Gastroesophageal sphincter (tissue), 4 donors: Measurements from ENCODE around the gene TEKT1. TPM values are rescaled to one million over a fixed set of nuclear protein-coding genes. Genes with fewer than 3 reads are reported as not detected.
A peak's percentile ranks its signal among the peaks of the same experiment; 100 is the strongest.
"Not testable (repeated sequence)": the region's sequence is repeated elsewhere in the genome, so short reads cannot be mapped to it uniquely, and the experiment has no call there.

Source experiments
- ATAC-seq: fragments of 150-250 bp; one replicate; pipeline ENCODE4 v1.9.1; 2016; ENCODE audit warnings: mild to moderate bottlenecking, moderate library complexity
- H3K27ac ChIP-seq, 4 donors: fragments of 200-600 bp; sonication (generic) in 3 of 4; 1 replicate in 3 of 4; 2 replicates in 1 of 4; pipeline ENCODE4 v1.5.1; 2016 to 2019
- H3K27me3 ChIP-seq: fragments of 200-600 bp; sonication (generic); one replicate; pipeline ENCODE4 v1.5.1; 2019
- H3K36me3 ChIP-seq, 2 donors: fragments of 200-600 bp; sonication (generic); one replicate each; pipeline ENCODE4 v1.5.1; 2019; ENCODE audit warnings: control low read depth in 1 of 2
- H3K4me1 ChIP-seq, 3 donors: fragments of 200-600 bp; sonication (generic); 1 replicate in 2 of 3; 2 replicates in 1 of 3; pipeline ENCODE4 v1.5.1; 2016 to 2019; ENCODE audit warnings: control low read depth in 2 of 3
- H3K4me3 ChIP-seq, 2 donors: fragments of 200-600 bp; sonication (generic); one replicate each; pipeline ENCODE4 v1.5.1; 2019; ENCODE audit warnings: mild to moderate bottlenecking in 1 of 2, moderate library complexity in 1 of 2
- H3K9me3 ChIP-seq, 3 donors: fragments of 200-600 bp; sonication (generic); one replicate each; pipeline ENCODE4 v1.5.1; 2017 to 2019; ENCODE audit warnings: control low read depth in 2 of 3
- CTCF ChIP-seq, 4 experiments: fragments of 200-600 bp in 2 of 4; fragments of 450-650 bp in 2 of 4; sonication (generic) in 1 of 4; IDR thresholded peaks; one replicate each; pipeline ENCODE4 v1.5.1; 2017 to 2019; ENCODE audit warnings: antibody characterized with exemption in 4 of 4, mild to moderate bottlenecking in 2 of 4, moderate library complexity in 2 of 4
- EP300 ChIP-seq: sonication (generic); formaldehyde crosslinking; IDR thresholded peaks from one replicate; pipeline ENCODE4 v1.6.1; 2017; ENCODE audit warnings: antibody characterized with exemption, mild to moderate bottlenecking
- POLR2A ChIP-seq, 2 donors: fragments of 450-650 bp; IDR thresholded peaks; one replicate each; pipeline ENCODE4 v1.6.1; 2017; ENCODE audit warnings: antibody characterized with exemption in 2 of 2, mild to moderate bottlenecking in 2 of 2, moderate library complexity in 1 of 2
- POLR2AphosphoS5 ChIP-seq: sonication (generic); formaldehyde crosslinking; IDR thresholded peaks from one replicate; pipeline ENCODE4 v1.6.1; 2017; ENCODE audit warnings: antibody characterized with exemption
- WGBS, 2 donors: methylation state at CpG; one replicate each; pipeline ENCODE4 v1.1.5; 2018; ENCODE audit warnings: low coverage in 1 of 2; 5-methylcytosine and 5-hydroxymethylcytosine counted together
- total RNA-seq, 4 donors: library from RNA; depleted of rRNA; stranded (reverse); fragments of >200 nt; gene quantifications; one replicate each; pipeline ENCODE4 v1.1.0, GENCODE V29; 2016

TEKT1 gene
- total RNA-seq, 4 donors from 2014 or later, result 0.27 TPM; not detected in 3

- Histone ChIP-seq H3K27ac (no peak overlapping the region), H3K27me3 (peaks cover 32% of the 10 kb centered on the region), H3K9me3 (no peaks in the 10 kb centered on the region), H3K36me3 (no peaks in the 10 kb centered on the region), H3K4me1 (no peaks in the 10 kb centered on the region), H3K4me3 (no peak overlapping the region)
- WGBS, 2 donors, result 44 to 79% methylated on average over 3 of the region's 3 CpGs
- TF ChIP-seq CTCF (IDR thresholded peaks at IDR 0.05) (no peak), EP300 (no peak), POLR2A (IDR thresholded peaks at IDR 0.05) (no peak), POLR2AphosphoS5 (no peak)
- ATAC-seq, result no peak
Observed at GRCh38 chr17:6856051-6856450, 24.5 kb upstream of the TEKT1 start.

DNA sequence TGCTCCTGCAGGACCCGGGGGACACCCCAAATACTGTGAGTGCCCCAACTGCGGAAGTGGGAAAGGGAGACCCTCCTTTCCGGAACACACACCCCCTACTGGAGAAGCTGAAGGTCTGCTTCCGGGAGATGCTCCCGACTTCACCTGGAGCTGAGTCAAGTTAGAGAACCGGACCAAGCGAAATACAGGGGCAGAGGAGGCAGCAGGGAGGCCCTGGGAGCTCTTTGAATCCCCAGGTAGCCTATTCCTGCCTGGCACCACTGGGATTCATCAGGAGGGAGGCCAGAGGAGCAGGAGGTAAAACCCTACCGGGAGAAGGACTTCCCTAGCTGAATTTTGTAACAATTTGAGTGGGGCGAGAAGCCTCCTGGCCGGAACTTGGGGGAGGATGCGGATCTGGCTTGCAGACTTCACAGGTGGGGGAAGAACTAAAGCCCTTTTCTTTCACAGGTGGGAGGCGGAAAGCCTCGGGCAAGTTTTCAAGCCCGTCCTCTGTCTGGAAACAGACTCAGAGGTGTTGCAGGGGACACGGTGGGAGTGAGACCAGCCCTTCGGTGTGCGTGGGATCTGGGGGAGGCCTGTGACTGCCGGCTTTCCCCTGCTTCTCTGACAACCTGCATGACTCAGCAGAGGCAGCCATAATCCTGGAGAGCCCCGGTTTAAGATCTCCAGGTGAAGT, 22.4 kb upstream of the TEKT1 start:
- H3K4me1 ChIP-seq, result no peaks in the 10 kb centered on the region
- H3K4me3 ChIP-seq, result no peak overlapping the region
- no peaks in the 10 kb centered on the region for H3K36me3 ChIP-seq
- no peak for ATAC-seq
- peaks cover 36% of the 10 kb centered on the region for H3K27me3 ChIP-seq
- TF ChIP-seq CTCF (IDR thresholded peaks at IDR 0.05), result no peak
- TF ChIP-seq EP300, result no peak
- no peak for TF ChIP-seq POLR2AphosphoS5
- no peak for TF ChIP-seq POLR2A (IDR thresholded peaks at IDR 0.05)
- H3K27ac ChIP-seq, result no peak overlapping the region
- H3K9me3 ChIP-seq, result peaks cover 0 to 5% (median 0%) of the 10 kb centered on the region in 3 donors
- 29 to 30% methylated on average over 4 to 11 of the region's 19 CpGs for WGBS, 2 donors

- peaks cover 51% of the 10 kb centered on the region for H3K27me3 ChIP-seq
- H3K4me3 ChIP-seq, H3K36me3 ChIP-seq, H3K4me1 ChIP-seq, H3K27ac ChIP-seq, ATAC-seq, H3K9me3 ChIP-seq: not testable (repeated sequence)
- 27% methylated on average over 3 of the region's 7 CpGs; no CpG with 5 or more reads in 1 of the 2 donors for WGBS, 2 donors
Observed at GRCh38 chr17:6848545-6849179, 17.1 kb upstream of the TEKT1 start.

- ATAC-seq, H3K4me1 ChIP-seq, H3K36me3 ChIP-seq, H3K4me3 ChIP-seq, H3K27ac ChIP-seq, H3K9me3 ChIP-seq: not testable (repeated sequence)
- WGBS, 2 donors, result 58 to 85% methylated on average over 5 to 6 of the region's 6 CpGs
- H3K27me3 ChIP-seq, result peaks cover 52% of the 10 kb centered on the region
Observed at GRCh38 chr17:6846138-6846537, 14.6 kb upstream of the TEKT1 start.

DNA sequence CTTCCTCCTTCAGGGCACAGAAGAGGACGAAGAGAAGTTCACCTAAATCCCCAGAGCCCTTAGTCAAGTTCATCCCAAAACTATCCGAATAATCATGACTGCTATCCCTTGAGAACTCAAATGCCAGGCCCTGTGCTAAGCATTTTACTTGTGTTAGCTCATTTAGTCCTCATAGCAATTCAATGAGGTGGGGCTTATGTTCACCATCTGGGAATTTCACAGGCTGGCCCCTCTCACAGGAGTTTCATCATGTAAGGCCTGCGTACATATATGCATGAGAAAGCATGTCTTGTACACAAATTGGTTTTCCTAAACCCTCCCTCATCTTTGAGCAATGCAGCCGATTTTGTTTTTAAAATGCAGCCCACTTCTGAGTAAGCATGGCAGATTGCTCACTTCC, 12.9 kb upstream of the TEKT1 start:
- H3K27ac ChIP-seq, H3K4me1 ChIP-seq, H3K9me3 ChIP-seq, ATAC-seq, H3K4me3 ChIP-seq, H3K36me3 ChIP-seq: not testable (repeated sequence)
- peaks cover 60% of the 10 kb centered on the region for H3K27me3 ChIP-seq
- WGBS, 2 donors, result 60 to 68% methylated on average over 3 of the region's 4 CpGs

DNA sequence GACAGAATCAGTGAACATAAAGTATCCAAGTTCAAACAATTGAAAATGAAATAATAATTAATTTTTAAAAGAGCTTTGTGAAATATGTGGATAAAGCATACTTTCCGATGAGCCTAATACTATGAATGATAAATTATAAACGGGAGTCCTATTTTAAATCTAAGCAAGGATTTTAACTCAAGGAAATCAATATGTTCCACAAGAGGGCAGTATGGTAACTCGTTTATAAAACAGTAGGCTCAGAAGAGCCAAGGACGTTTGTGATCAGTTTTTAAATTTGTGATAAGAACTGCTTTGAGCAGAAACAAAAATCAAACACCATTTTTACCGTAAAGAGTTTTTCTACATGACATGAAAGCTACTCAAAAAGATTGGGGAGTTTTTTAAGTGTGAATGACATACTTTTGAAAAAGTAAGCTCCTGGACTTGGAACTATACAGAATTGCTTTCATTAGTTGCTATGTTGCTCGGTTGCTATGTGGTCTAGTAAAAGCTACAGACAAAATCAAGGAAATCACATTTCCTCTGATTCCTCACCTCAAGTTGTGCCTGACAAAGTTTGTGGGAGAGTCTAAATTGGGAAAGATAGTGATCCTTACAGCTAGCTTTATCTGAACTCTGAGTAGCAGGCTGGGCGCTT, 11.8 kb upstream of the TEKT1 start:
- Histone ChIP-seq H3K27ac (no peak overlapping the region), H3K36me3 (no peaks in the 10 kb centered on the region), H3K4me3 (no peak overlapping the region), H3K27me3 (peaks cover 55% of the 10 kb centered on the region), H3K9me3 (no peaks in the 10 kb centered on the region), H3K4me1 (peaks cover 0 to 6% (median 2%) of the 10 kb centered on the region in 3 donors)
- no peak for TF ChIP-seq EP300
- TF ChIP-seq POLR2AphosphoS5, result no peak
- TF ChIP-seq CTCF (IDR thresholded peaks at IDR 0.05), result peak; percentile 42 to 51 (median 47)
- ATAC-seq, result no peak
- WGBS, 2 donors, result 10 to 15% methylated on average over 7 of the region's 7 CpGs

GRCh38 chr17:6841769-6842168, 10.2 kb upstream of the TEKT1 start:
- not testable (repeated sequence) for ATAC-seq, H3K27ac ChIP-seq, H3K4me1 ChIP-seq, H3K9me3 ChIP-seq, H3K4me3 ChIP-seq, H3K36me3 ChIP-seq
- 7 to 43% methylated on average over 3 to 7 of the region's 14 CpGs for WGBS, 2 donors
- H3K27me3 ChIP-seq, result peaks cover 60% of the 10 kb centered on the region
